ENCODE measurements around the gene RAB1A.

RAB1A gene

DNA sequence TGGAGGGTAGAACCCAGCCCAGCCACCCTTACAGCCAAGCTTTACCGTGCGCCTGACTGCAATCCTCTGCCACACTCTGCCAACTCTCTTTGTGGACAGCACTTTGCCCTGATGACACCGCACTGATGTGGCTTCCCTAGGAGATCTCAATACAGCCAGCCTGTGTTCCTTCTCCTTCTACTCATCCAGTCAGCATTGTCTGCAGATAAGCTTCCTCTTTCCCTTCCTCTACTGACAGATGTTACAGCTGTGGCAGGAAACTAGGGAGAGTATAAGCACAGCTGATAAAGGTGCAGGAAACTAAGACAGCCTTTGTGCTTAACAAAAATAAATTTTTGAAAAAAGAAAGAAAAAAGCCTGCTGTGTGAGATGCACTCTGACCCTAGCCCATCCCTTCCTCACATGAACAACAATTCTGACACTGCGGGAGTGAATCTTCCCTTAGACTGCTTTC lies 48.6 kb downstream of the RAB1A start:
- DNase-seq = no peak

DNA sequence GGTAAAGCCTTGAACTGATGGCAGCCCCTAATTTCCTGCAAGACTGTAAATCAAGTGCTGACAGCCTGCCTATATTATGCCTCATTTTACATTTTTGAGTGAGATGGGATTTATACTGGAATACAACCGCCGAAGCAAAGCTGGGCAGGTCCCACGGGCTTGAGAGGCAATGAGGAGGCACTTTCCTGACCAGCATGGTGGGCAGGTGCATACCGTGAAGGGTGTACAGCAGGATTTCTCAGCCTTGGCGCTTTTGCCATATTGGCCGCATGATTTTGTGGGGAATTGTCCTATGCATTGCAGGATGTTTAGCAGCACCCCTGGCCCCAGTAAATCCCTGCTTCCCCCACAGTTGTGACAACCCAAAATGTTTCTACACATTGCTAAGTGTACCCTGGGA lies 50.9 kb downstream of the RAB1A start:
- no peak for DNase-seq

DNA sequence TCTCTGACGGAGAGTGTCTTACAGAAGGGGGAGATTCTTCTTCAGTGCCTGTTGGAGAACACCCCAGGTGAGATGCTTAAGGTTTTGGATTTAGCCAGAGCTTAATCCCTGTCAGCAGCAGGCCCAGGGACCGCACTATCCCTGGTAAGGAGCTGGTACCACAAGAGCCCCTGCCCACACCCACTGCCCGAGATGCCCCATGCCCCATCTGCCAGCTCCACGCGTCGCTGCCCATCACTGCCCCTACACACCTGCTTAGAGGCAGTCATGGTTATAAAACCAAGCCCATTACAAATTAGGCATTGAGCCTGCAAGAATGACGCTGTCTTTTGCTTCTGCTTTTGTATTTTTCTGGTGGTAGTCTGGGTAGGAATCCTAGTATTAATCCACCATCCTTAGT lies 52.0 kb downstream of the RAB1A start:
- DNase-seq = no peak

DNA sequence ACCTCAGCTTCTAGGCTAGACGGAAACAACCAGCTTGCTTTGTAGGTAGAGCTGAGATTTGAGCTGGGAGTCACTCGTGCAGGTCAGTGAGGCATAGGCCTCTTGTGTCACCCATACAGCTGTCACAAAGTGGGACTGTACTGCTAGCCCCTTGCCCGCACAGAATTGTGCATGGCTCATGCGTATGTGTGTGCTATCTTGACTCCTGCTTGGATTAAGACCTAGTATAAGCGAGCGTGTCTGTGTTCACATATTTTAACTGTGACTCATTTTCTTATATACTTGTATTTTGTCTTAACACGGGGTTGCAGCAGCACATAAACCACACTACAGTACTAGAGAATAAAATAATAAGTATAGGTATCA lies 53.6 kb downstream of the RAB1A start:
- no peak for DNase-seq

DNA sequence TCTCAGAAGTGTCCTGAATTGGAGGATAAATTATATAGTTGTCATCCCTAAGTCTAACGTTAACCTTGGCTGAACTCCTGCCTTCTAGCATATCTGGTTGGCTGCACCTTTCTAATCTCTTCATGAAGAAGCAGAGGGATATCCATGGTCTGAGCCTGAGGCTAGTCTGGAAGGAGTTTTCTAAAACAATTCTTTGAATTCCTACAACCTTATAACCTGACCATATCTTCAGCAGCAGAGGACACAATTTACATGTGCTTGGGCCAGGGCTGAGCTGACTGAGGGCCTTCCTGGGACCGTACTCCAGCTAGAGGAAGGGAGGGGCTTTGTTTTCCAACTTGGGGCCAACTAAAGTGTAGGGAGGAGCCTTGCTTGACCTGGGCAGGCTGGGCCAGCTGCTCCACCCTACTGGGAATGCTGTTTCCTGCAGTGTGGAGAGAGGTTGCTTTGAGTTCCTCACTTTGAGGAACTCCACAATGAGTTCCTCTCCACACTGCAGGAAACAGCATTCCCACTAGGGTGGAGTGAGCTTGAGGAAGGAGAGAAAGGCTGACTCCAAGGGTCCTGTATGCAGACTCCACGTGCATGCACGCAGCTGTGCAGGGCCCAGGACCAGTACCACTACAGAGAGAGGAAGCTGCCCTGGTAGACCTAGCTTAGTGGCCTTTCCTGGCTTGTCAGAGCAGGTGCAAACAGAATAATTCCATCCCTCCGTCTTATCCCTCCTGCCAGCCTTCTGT lies 54.1 kb downstream of the RAB1A start:
- no peak for DNase-seq

DNA sequence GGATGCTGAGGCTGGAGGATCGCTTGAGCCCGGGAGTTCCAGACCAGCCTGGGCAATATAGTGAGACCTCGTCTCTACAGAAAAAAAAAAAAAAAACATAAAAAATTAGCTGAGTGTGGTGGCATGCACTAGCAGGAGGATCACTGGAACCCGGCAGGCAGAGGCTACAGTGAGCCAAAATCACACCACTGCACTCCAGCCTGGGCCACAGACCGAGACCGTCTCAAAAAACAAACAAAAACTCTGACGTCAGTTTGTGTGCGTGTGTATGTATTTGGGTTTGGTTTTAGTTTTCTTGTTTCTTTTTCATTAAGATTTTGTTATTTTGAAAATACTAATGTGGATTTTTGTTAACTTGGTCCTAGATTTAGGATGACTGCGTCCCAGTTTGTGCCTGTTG lies 54.7 kb downstream of the RAB1A start:
- DNase-seq = no peak

DNA sequence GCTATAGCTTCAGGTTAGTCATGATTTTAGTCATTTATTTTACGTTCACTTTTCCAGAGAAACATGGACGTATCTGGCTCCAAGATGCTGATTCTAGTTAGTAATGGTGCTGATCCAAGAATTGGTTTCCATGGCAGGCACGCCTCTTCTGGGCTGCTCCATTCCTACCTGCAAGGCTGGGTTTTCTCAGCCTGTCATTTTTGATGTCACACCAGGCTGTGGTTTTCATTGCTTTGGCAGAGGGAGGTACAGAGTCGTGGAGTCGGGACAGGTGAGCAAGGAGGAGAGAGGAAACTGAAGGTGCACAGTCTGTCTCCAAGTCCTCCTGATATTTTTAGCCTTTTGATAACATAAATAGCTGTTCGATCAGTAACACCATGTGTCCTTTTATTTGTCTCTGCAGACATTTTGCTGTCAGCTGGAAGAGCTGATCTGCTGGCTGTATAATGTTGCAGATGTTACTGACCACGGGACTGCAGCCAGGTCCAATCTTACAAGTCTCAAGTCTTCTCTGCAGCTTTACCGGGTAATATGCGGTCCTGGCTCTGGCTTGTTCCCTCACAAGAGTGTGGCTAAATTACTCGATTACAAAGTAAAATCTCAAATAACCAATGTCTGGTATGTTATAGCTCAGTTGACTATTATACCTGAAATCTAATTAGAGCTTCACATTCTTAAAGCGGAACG lies 55.9 kb downstream of the RAB1A start:
- no peak for DNase-seq

DNA sequence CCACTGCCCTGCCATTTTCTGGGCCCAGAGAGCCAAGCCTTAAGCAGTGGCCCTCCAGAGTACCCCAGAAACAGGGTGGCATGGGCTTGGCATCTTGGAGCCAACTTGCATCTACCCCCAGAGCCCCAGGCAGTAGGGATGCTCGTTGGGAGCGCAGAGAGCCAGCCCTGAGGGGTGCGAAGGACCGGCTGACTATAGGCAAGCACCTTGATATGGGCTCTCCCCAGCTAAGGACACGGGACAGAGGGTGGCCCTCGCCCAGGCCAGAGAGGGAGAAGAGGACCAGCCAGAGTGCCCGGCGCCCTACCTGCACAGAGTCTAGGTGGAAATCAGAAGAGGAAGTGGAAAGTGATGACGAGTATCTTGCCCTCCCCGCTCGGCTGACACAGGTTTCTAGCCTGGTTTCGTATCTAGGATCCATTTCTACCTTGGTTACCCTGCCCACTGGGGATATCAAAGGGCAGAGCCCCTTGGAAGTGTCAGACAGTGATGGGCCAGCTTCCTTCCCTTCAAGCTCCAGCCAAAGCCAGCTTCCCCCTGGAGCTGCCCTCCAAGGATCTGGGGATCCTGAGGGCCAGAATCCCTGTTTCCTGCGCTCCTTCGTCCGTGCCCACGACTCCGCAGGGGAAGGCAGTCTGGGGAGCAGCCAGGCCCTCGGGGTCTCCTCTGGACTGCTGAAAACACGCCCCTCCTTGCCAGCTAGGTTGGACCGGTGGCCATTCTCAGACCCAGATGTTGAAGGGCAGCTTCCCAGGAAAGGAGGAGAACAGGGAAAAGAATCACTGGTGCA lies 57.5 kb downstream of the RAB1A start:
- DNase-seq = no peak

DNA sequence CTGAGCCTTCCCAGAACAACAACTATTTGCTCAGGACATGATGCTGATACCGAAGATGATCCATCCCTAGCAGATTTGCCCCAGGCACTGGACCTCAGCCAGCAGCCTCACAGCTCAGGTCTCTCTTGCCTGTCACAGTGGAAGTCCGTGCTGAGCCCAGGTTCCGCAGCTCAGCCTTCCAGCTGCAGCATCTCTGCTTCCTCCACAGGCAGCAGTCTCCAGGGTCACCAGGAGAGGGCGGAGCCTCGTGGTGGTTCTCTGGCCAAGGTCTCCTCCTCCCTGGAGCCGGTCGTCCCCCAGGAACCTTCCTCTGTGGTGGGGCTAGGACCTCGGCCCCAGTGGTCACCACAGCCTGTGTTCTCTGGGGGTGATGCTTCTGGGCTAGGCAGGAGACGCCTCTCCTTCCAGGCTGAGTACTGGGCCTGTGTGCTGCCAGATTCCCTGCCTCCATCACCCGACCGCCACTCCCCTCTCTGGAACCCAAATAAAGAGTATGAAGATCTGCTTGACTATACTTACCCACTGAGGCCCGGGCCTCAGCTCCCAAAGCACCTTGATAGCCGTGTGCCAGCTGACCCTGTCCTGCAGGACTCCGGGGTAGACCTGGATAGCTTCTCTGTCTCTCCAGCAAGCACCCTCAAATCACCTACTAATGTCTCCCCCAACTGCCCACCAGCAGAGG lies 58.3 kb downstream of the RAB1A start:
- DNase-seq = no peak

DNA sequence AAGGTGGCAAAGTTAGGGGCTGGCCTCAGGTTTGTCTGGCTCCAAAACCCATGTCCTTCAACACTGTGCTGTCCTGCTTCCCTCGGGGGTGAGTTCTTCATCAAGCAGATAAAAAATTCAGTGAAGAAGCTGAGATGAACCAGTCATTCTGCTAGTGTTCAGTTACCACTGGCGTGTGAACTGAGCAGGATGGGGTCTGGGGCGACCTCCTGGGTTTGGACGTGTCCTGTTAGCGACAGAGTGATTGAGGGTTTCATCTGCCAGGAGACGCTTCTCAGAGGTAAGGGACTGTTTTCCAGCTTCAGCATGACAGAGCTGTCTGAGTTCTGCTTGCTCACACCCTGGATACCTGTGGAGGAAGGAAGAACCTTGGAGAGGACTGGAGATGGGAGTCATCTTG lies 59.0 kb downstream of the RAB1A start:
- DNase-seq = no peak

DNA sequence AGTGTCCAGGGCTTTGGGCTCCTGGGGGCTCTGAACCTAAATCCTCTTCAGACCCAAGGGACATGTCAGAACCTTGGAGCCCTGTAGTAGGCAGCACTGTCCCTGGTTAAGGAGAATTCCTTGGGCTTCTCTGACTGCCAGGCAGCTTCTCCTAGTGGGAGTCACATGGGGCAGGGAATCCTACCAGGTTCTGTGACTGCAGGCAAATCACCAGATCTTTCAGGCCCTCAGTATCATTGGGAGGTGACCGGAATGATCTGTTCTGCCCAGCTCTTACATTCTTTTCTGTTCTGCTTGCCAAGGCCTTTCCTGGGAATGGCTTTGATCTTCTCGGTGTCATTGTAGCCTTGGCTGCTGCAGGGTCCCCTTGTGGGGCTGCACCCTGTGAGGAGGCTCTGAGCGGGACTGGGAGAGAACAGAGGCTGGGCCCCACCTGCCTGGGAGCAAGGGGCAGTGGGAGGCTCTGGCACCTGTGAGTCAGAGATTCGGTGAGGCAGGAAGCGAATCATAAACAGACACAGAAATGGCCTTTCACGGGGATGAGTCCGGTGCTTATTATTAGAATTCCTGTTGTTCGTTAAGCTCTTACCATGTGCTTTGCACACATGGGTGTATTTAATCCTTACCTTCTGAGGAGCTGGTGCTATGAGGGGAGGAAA lies 59.6 kb downstream of the RAB1A start:
- DNase-seq = no peak

DNA sequence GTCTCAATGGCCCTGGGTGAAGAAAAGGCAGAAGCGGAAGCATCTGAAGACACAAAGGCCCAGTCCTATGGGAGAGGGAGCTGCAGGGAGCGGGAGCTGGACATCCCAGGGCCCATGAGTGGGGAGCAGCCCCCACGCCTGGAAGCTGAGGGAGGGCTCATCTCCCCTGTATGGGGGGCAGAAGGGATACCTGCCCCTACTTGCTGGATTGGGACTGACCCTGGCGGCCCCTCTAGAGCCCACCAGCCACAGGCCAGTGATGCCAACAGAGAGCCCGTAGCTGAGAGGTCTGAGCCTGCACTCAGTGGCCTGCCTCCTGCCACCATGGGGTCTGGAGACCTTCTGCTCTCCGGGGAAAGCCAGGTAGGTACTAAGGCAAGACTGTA lies 60.5 kb downstream of the RAB1A start:
- no peak for DNase-seq

DNA sequence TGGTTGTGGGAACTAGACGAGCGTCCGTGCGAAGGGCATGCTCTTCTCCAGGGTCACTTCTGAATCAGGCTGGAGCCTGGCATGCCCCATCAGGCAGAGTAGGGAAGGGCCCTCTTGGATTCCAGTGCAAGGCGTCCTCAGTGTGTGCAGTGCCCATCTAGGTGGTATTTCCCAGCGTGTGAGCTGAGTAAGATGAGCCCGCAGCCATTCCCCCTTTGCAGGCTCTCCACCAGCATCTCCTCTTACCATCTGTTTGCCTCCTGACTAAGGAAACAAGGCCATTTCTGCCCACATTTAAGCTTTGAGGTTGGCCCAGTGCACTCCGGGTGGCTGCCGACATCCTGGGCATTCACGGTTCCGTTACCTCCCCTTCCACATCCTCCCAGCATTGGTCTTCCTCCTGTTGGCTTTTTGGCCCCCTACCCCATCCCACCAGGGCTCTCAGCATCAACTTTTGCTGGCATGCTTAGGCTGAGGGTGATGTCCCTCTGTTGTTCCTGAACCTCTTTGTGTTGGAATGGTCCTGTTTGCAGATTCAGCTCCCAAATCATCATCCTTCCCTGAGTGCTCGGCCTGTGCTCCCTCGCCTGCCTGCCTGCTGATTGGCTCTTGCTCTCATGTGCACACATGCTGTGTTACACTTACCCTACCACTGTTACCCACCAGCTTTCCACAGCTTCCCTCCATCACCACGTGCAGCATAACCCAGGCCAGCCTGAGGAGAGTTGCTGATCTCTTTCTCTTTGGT lies 61.9 kb downstream of the RAB1A start:
- no peak for DNase-seq

DNA sequence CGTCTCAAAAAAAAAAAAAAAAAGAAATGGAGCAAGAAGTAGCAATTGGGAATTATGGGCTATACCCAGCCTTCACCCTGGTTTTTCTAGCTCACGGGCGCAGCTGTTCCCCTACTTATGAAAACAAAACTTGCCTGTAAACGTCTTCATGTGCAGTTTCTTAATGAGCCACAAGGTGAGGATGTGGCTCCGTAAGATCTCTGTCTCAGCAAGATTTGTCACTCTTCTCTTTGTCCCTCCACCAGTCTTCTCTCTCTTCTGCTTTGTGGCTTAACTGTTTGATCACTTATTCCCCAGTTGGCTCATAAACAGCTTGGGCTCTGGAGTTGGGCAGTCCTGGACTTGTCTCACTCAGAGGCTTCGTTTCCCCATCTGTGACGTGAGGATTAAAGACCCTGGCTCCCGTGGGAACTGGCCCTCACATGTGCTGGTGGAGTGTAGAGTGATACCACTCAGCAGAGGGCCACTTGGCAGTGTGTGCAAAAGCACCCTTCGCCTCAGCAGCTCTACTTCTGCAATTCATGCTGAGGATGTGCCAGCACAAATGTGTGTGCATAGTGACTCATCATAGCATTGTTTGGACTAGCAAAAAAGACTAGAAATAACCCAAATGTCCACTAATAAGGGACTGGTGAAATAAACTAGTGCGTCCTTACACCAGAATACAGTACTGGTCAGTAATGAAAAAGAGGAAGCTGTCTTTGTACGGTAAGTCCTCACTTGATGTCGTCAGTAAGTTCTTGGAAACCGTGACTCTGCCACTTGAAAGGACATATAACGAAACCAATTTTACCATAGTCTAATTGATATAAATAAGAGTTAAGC lies 65.0 kb downstream of the RAB1A start:
- DNase-seq = peak; percentile 70

DNA sequence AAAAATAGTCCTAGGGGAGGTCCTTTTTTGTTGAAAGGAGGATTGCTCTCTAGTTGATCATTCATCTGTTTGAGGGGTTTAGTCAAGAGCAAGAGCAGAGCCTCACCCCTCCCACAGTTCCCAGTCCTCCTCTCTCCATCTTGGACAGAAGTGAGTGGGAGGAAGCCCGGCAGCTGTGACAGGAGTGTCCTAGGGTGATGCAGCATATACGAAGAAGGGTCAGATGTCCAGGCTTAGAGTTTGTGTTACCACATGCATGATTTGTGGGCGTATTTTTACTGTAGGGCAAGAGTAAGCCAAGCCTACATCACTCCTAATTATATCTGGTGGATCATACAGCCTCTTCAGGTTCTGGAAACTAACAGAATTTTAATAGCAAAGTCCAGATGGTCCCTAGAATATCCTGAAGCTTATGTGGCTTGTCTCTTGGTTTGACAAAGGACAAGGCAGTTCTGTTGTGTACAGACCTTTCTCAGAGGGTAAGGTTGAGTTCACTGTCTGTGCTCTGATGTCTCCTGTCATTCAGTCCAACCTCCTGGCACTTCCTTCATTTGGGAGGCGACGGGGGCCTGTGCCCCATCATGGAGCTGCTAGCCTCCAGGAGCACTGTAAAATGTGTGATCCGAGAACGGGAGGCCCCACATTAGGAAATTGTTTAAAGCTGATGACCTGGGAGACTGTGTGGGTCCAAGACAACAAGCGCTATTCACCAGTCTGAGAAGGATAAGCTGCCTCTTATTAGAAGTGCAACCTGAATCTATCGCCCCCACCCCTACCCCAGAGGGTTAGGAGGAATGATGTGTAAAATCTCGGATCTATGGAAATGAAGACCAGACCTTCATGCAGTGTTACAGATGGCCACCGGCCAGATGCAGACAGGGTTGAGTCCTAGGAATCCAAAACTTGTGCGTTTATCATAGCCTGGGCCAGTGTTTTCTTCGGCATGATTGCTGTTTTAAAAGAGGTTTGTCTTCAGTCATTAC lies 66.8 kb downstream of the RAB1A start:
- peak; percentile 49 for DNase-seq

DNA sequence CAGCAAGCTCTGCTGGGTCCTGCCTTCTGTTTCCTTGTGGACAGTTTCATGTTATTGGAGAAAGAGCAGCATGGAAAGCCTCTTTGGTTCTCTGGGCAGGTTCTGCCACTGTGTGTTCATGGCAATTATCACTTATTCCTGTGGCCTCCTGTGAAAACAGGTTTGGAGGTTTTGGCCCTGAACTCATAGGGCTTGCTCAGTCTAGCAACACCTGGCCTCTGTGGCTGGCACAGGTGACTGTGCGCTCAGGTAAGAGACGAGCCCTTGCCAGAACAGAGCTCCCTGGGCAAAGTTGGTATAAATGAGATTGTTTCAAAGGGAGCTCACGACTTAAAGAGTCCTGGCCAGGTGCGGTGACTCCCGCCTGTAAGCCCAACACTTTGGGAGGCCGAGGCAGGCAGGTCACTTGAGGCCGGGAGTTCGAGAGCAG lies 68.0 kb downstream of the RAB1A start:
- DNase-seq = no peak

DNA sequence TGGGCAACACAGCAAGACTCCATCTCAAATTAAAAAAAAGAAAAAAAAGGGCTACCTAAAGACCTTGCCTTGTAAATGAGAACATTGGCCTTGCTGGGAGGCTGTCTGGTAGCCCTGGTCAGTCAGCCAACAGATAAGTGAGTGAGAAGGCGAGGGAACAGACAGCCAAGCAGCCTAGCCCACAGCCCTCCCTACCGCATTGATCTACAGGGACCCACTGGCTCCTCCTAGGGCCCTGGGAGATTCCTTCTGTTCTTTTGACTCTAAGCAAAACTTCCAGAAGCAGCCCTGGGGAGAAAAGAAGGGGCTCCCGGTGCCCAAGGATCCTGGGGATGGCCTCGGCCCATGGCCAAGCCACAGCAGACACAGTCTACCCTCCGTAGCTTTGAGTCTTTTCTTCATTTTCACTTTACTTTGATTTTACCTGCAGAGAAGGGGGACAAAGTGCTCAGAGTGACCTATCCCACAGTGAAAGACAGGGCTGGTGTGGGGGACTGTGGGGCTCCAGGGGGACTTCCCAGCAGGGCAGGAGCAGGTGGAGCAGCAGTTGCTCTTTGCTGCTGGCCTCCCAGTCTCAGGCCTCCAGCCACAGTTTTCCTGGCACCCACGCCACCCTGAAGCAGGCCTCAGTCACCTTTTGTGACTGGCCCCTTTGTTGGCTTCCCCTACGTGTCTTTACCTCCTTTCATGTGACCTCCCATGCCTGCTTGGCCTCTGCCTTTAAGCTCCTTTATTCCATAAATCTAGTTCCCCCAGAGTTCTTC lies 68.6 kb downstream of the RAB1A start:
- DNase-seq = no peak

DNA sequence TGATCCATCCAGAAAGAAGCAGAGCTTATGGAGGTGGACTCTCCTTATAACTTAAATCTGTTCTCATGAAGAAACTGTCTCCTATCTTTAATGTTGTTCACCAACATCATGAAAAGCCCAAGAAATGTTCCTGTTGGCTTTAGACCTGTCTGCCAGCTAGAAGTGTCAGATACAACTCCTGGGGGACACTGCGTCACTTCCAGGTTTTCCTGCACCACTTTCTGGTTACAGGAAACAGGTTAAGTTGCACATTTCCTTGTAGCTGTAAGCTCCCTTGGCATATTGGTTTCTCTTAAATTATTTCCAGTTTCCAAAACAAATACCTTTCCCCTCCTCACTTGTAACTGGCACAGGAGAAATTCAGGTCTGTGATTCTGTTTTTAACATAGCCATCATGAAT lies 70.8 kb downstream of the RAB1A start:
- no peak for DNase-seq
